BE2C (cell line): ENCODE data around the gene ZNF730.
"Not testable (repeated sequence)": the region's sequence is repeated elsewhere in the genome, so short reads cannot be mapped to it uniquely, and the experiment has no call there.

Experiments
- DNase-seq: peaks from one replicate; pipeline ENCODE4 v3.0.0-alpha.2; 2020
- H3K27me3 ChIP-seq: fragments of 250-450 bp; sonication (Bioruptor Pico); 2 replicates; pipeline ENCODE4 v1.5.1; 2020; ENCODE audit warnings: mild to moderate bottlenecking
- H3K36me3 ChIP-seq: fragments of 250-450 bp; sonication (Bioruptor Pico); 2 replicates; pipeline ENCODE4 v1.5.1; 2020; ENCODE audit warnings: mild to moderate bottlenecking
- H3K4me1 ChIP-seq: fragments of 250-450 bp; sonication (Bioruptor Pico); 2 replicates; pipeline ENCODE4 v1.5.1; 2020
- H3K4me3 ChIP-seq: 2 replicates; pipeline ENCODE4 v1.5.1; 2011; ENCODE audit warnings: low read depth, low read length
- H3K9me3 ChIP-seq: fragments of 250-450 bp; sonication (Bioruptor Pico); 2 replicates; pipeline ENCODE4 v1.5.1; 2020
- TF ChIP-seq, protein P1 (sequence below): IDR thresholded peaks from 2 replicates; pipeline ENCODE4 v1.5.1; 2012; ENCODE audit warnings: mild to moderate bottlenecking, low read depth, low read length

The ZNF730 gene

DNA sequence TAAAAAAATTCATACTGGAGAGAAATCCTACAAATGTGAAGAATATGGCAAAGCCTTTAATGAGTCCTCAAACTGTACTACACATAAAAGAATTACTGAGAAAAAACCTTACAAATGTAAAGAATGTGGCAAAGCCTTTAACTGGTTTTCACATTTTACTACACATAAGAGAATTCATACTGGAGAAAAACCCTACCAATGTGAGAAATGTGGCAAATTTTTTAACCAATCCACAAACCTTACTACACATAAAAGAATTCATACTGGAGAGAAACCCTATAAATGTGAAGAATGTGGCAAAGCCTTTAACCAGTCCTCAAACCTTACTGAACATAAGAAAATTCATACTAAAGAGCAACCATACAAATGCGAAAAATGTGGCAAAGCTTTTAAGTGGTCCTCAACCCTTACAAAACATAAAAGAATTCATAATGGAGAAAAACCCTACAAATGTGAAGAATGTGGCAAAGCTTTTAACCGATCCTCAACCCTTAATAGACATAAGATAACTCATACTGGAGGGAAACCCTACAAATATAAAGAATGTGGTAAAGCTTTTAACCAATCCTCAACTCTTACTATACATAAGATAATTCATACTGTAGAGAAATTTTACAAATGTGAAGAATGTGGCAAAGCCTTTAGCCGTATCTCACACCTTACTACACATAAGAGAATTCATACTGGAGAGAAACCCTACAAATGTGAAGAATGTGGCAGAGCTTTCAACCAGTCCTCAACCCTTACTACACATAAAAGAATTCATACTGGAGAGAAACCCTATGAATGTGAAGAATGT is 29.0 kb downstream of the ZNF730 start:
- Histone ChIP-seq H3K9me3 (no peaks in the 10 kb centered on the region; the same call in none of the 2 replicates), H3K27me3 (no peaks in the 10 kb centered on the region), H3K4me1 (no peaks in the 10 kb centered on the region), H3K36me3 (no peaks in the 10 kb centered on the region), H3K4me3 (no peak overlapping the region)
- TF ChIP-seq, protein P1, sequence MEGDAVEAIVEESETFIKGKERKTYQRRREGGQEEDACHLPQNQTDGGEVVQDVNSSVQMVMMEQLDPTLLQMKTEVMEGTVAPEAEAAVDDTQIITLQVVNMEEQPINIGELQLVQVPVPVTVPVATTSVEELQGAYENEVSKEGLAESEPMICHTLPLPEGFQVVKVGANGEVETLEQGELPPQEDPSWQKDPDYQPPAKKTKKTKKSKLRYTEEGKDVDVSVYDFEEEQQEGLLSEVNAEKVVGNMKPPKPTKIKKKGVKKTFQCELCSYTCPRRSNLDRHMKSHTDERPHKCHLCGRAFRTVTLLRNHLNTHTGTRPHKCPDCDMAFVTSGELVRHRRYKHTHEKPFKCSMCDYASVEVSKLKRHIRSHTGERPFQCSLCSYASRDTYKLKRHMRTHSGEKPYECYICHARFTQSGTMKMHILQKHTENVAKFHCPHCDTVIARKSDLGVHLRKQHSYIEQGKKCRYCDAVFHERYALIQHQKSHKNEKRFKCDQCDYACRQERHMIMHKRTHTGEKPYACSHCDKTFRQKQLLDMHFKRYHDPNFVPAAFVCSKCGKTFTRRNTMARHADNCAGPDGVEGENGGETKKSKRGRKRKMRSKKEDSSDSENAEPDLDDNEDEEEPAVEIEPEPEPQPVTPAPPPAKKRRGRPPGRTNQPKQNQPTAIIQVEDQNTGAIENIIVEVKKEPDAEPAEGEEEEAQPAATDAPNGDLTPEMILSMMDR = no peak
- no peak for DNase-seq

DNA sequence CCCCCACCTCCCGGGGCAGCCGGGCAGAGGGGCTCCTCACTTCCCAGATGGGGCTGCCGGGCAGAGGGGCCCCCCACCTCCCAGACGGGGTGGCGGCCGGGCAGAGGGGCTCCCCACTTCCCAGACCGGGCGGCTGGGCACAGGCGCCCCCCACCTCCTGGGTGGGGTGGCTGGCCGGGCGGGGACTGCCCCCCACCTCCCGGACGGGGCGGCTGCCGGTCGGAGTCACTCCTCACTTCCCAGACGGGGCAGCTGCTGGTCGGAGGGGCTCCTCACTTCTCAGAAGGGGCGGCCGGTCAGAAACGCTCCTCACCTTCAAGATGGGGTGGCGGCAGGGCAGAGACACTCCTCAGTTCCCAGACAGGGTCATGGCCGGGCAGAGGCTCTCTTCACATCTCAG is 43.9 kb downstream of the ZNF730 start:
- H3K9me3 ChIP-seq = no peaks in the 10 kb centered on the region
- DNase-seq = no peak
- TF ChIP-seq, protein P1 = no peak
- H3K4me1 ChIP-seq = no peaks in the 10 kb centered on the region
- no peaks in the 10 kb centered on the region for H3K36me3 ChIP-seq
- H3K4me3 ChIP-seq = no peak overlapping the region
- H3K27me3 ChIP-seq = no peaks in the 10 kb centered on the region

DNA sequence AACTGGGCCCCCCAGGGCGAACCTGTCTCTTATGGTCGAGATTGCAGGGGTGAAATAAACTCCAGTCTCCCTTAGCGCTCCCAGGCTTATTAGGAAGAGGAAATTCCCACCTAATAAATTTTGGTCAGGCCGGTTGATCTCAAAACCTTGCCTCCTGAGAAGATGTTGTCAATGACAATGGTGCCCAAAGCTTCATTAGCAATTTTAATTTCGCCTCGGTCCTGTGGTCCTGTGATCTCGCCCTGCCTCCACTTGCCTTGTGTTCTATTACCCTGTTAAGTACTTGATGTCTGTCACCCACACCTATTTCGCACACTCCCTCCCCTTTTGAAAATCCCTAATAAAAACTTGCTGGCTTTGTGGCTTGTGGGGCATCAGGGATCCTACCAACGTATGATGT is 51.5 kb downstream of the ZNF730 start:
- not testable (repeated sequence) for H3K36me3 ChIP-seq, DNase-seq, H3K4me3 ChIP-seq, H3K9me3 ChIP-seq, H3K27me3 ChIP-seq, H3K4me1 ChIP-seq

DNA sequence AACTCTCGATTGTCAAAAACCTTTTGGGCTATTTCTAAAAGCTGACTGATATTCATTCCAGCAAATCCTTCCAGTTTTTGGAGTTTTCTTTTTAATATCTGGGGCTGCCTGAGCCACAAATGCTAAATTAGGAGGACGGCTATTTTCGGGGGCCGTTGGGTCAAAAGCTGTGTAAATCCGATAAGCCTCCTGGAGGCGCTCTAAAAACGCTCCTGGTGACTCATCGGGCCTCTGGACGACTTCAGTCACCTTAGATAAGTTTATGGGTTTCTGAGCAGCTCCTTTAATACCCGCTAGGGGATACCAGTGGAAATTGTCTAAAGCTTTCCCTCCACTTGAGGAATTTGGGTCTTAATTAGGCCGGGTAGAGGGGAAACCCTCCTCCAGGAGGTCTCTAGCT is 66.4 kb downstream of the ZNF730 start:
- Histone ChIP-seq H3K4me1 (no peaks in the 10 kb centered on the region), H3K36me3 (no peaks in the 10 kb centered on the region), H3K9me3 (no peaks in the 10 kb centered on the region), H3K27me3 (no peaks in the 10 kb centered on the region), H3K4me3 (no peak overlapping the region)
- DNase-seq = no peak
- TF ChIP-seq, protein P1 = no peak

DNA sequence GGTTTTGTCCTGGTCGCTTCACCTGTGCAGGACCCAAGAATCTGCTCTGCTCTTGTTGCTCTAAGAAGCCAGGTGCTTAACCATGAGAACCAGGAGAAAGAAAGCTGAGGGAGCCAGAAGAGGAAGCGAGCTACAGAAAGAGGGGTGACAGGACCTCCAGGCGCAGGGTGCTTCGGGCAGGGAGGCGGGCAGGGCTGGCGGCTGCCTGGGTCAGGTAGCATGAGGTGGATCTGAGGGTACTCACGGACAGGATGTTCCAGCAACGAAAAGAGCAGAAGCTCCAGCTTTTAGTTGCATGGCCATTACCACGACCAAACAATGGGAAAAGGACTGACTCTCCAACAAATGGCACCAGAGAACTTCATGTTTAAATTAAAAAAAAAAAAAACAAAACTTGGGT is 73.5 kb downstream of the ZNF730 start:
- no peaks in the 10 kb centered on the region for H3K4me1 ChIP-seq
- no peaks in the 10 kb centered on the region for H3K27me3 ChIP-seq
- no peaks in the 10 kb centered on the region for H3K36me3 ChIP-seq
- no peaks in the 10 kb centered on the region for H3K9me3 ChIP-seq
- TF ChIP-seq, protein P1 = no peak
- no peak for DNase-seq
- no peak overlapping the region for H3K4me3 ChIP-seq
